Muscle of leg (tissue), 11 donors: Measurements from ENCODE around the gene ZBTB47. TPM values are rescaled to one million over a fixed set of nuclear protein-coding genes. Genes with fewer than 3 reads are reported as not detected.
A peak's percentile ranks its signal among the peaks of the same experiment; 100 is the strongest.

Experiments
- DNase-seq: peaks from one replicate; pipeline ENCODE4 v3.0.0; 2013
- H3K27ac ChIP-seq: one replicate; pipeline ENCODE4 v1.5.1; 2013; ENCODE audit warnings: mild to moderate bottlenecking, low read length, control low read depth
- H3K27me3 ChIP-seq: one replicate; pipeline ENCODE4 v1.6.1; 2013; ENCODE audit warnings: low read length; ENCODE audit not compliant: control insufficient read depth, insufficient read depth
- H3K36me3 ChIP-seq: one replicate; pipeline ENCODE4 v1.6.1; 2013; ENCODE audit warnings: low read length; ENCODE audit not compliant: control insufficient read depth, insufficient read depth
- H3K4me1 ChIP-seq: one replicate; pipeline ENCODE4 v1.6.1; 2013; ENCODE audit warnings: low read length; ENCODE audit not compliant: control insufficient read depth, insufficient read depth
- H3K4me3 ChIP-seq: one replicate; pipeline ENCODE4 v1.5.1; 2013; ENCODE audit warnings: low read length, control low read depth
- H3K9me3 ChIP-seq: replicated peaks from 2 replicates; pipeline ENCODE4 v1.6.1; 2013; ENCODE audit warnings: low read depth, low read length; ENCODE audit not compliant: control insufficient read depth
- WGBS: methylation state at CpG from one replicate; pipeline ENCODE4 v1.1.5; 2013; ENCODE audit warnings: missing lambda C conversion rate; ENCODE audit not compliant: insufficient coverage; 5-methylcytosine and 5-hydroxymethylcytosine counted together
- polyA plus RNA-seq, 8 donors: library from polyadenylated mRNA; unstranded; fragments of 120-200 nt; gene quantifications; one replicate each; pipeline versions ENCODE4 v1.2.1 to v1.2.3, GENCODE V29; 2013; ENCODE audit warnings: inconsistent platforms in 1 of 8, low replicate concordance in 1 of 8; ENCODE audit not compliant: insufficient read length in 8 of 8, insufficient read depth in 1 of 8
- total RNA-seq: library from RNA; stranded (reverse); fragments of 120-200 nt; gene quantifications from one replicate; pipeline ENCODE4 v1.2.4, GENCODE V29; 2013

Gene ZBTB47
- total and polyA plus RNA-seq, 9 donors: 25.9 to 36.6 (median 31.4) TPM

GRCh38 chr3:42651248-42652091 lies 2.0 kb upstream of the ZBTB47 start:
- 67% methylated on average over 6 of the region's 9 CpGs for WGBS
- DNase-seq: peak; percentile 6
- H3K36me3 ChIP-seq: peaks cover 31% of the 10 kb centered on the region
- H3K4me3 ChIP-seq: no peak overlapping the region
- peaks cover 48% of the 10 kb centered on the region for H3K4me1 ChIP-seq
- H3K9me3 ChIP-seq: no peaks in the 10 kb centered on the region
- no peaks in the 10 kb centered on the region for H3K27me3 ChIP-seq
- H3K27ac ChIP-seq: no peak overlapping the region

GRCh38 chr3:42652251-42652610 lies 1.3 kb upstream of the ZBTB47 start:
- DNase-seq: peak; percentile 41
- H3K4me3 ChIP-seq: no peak overlapping the region
- no peaks in the 10 kb centered on the region for H3K27me3 ChIP-seq
- H3K9me3 ChIP-seq: no peaks in the 10 kb centered on the region
- H3K36me3 ChIP-seq: peaks cover 26% of the 10 kb centered on the region
- H3K4me1 ChIP-seq: peaks cover 56% of the 10 kb centered on the region
- no CpG with 5 or more reads among the region's 1 CpG for WGBS
- peak overlapping the region; percentile 56 for H3K27ac ChIP-seq

DNA sequence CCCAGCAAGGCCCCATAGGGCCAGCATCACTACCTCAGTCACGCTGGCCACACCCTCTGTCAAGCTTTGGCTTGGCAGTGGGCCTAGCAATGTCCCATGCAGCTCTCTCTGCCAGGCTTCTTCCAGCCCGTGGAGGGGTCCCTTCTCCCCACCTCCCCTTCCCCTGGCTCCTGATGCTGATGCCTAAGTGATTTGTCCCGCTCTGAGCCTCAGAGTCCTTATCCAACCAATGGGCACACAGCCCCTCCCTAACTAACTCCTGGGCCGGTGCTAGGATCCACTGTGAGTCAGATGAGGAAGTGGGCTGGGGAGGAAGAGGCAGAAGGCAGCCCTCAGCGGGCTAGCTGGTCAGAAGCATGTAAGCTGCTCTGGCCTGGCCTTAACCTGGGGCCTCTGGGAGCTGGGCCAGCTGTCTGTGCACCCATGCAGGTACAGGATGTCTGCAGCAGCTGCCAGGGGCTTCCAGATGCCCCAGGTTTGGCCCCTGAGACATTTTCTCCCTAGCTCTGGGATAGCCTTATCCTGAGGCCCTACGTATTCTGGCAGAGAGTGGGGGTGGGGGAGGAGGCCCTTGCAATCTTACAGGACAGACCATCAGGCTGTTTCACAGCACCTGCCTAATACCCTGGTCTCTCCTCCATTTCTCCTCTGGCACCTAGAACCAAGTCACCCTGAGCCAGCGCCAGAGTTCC lies 740 bp upstream of the ZBTB47 start:
- WGBS: 0% methylated on average over 2 of the region's 7 CpGs
- peak; percentile 61 for DNase-seq
- no peaks in the 10 kb centered on the region for H3K27me3 ChIP-seq
- H3K36me3 ChIP-seq: peaks cover 21% of the 10 kb centered on the region
- H3K9me3 ChIP-seq: no peaks in the 10 kb centered on the region
- H3K4me1 ChIP-seq: peaks cover 61% of the 10 kb centered on the region
- H3K27ac ChIP-seq: peak overlapping the region; percentile 56
- peak overlapping the region; percentile 84 for H3K4me3 ChIP-seq

DNA sequence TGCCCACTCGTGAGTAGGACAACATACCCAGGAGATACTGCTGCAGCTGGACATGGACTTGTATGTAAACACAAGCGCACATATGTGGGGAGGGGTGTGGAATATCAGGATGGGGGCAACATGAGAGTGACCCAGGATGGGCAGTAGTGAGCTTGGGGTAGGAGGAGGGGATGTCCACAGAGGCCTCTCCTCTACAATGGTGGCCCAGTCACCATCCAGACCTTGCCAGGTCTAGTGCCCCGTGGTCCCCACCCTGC lies 266 bp upstream of the ZBTB47 start:
- Histone ChIP-seq H3K36me3 (peaks cover 21% of the 10 kb centered on the region), H3K27ac (peak overlapping the region; percentile 56), H3K4me3 (peak overlapping the region; percentile 84), H3K27me3 (no peaks in the 10 kb centered on the region), H3K4me1 (peaks cover 65% of the 10 kb centered on the region), H3K9me3 (no peaks in the 10 kb centered on the region)
- 33% methylated on average over 3 of the region's 3 CpGs for WGBS
- no peak for DNase-seq

GRCh38 chr3:42654331-42655201 lies 1.1 kb downstream of the ZBTB47 start:
- Histone ChIP-seq H3K9me3 (no peaks in the 10 kb centered on the region), H3K36me3 (peaks cover 26% of the 10 kb centered on the region), H3K4me3 (peak overlapping the region; percentile 84), H3K27ac (peak overlapping the region; percentile 89), H3K4me1 (peaks cover 71% of the 10 kb centered on the region), H3K27me3 (no peaks in the 10 kb centered on the region)
- peak; percentile 91 for DNase-seq
- WGBS: 0% methylated on average over 60 of the region's 94 CpGs

- DNase-seq: peak; percentile 53
- no peaks in the 10 kb centered on the region for H3K9me3 ChIP-seq
- H3K4me3 ChIP-seq: peak overlapping the region; percentile 82
- peak overlapping the region; percentile 89 for H3K27ac ChIP-seq
- H3K27me3 ChIP-seq: no peaks in the 10 kb centered on the region
- H3K4me1 ChIP-seq: peaks cover 71% of the 10 kb centered on the region
- peaks cover 25% of the 10 kb centered on the region for H3K36me3 ChIP-seq
- WGBS: 26% methylated on average over 4 of the region's 4 CpGs
These were observed 1.9 kb downstream of the ZBTB47 start for GRCh38 chr3:42655331-42655888.

- peaks cover 70% of the 10 kb centered on the region for H3K4me1 ChIP-seq
- no peaks in the 10 kb centered on the region for H3K27me3 ChIP-seq
- H3K27ac ChIP-seq: peak overlapping the region; percentile 89
- 66% methylated on average over 3 of the region's 6 CpGs for WGBS
- no peak overlapping the region for H3K4me3 ChIP-seq
- no peaks in the 10 kb centered on the region for H3K9me3 ChIP-seq
- peak; percentile 14 for DNase-seq
- peaks cover 25% of the 10 kb centered on the region for H3K36me3 ChIP-seq
These were observed 2.6 kb downstream of the ZBTB47 start for GRCh38 chr3:42655980-42656679.

- no peak overlapping the region for H3K4me3 ChIP-seq
- WGBS: 74% methylated on average over 8 of the region's 9 CpGs
- H3K27me3 ChIP-seq: no peaks in the 10 kb centered on the region
- peak; percentile 3 for DNase-seq
- H3K9me3 ChIP-seq: no peaks in the 10 kb centered on the region
- H3K4me1 ChIP-seq: peaks cover 65% of the 10 kb centered on the region
- H3K27ac ChIP-seq: peak overlapping the region; percentile 7
- peaks cover 34% of the 10 kb centered on the region for H3K36me3 ChIP-seq
These were observed 3.4 kb downstream of the ZBTB47 start for GRCh38 chr3:42656680-42657610.

DNA sequence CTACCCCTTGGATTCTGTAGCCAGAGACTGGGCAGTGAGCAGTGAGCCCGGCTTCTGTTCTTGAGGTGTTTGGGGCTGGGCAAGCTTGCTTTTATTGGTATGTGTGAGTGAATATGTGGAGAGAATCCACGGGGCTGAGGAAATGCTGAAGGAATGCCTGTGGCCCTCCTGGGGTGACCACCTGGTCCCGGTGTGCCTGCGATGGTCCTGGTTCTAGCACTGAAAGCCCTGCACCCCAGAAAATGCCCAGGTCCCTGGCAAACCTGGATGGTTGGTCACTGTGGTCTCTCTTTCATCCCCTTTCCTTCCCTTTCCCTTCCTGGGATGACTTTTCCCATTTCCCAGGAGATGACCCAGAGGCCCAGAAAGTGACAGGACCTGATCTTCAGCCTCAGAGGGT lies 4.2 kb downstream of the ZBTB47 start:
- Histone ChIP-seq H3K27ac (peak overlapping the region; percentile 62), H3K4me1 (peaks cover 58% of the 10 kb centered on the region), H3K9me3 (no peaks in the 10 kb centered on the region), H3K4me3 (no peak overlapping the region), H3K27me3 (no peaks in the 10 kb centered on the region), H3K36me3 (peaks cover 36% of the 10 kb centered on the region)
- 80% methylated on average over 4 of the region's 4 CpGs for WGBS
- DNase-seq: no peak
